NOMO-1 (cell line): ENCODE data around the gene CYP4F11.
"Not testable (repeated sequence)": the region's sequence is repeated elsewhere in the genome, so short reads cannot be mapped to it uniquely, and the experiment has no call there.

Source experiments
- DNase-seq, 2 experiments: peaks; one replicate each; lab custom pipeline; 2025; ENCODE audit not compliant: unreplicated experiment in 2 of 2; lab: John Stamatoyannopoulos, UW

CYP4F11 gene, protein sequence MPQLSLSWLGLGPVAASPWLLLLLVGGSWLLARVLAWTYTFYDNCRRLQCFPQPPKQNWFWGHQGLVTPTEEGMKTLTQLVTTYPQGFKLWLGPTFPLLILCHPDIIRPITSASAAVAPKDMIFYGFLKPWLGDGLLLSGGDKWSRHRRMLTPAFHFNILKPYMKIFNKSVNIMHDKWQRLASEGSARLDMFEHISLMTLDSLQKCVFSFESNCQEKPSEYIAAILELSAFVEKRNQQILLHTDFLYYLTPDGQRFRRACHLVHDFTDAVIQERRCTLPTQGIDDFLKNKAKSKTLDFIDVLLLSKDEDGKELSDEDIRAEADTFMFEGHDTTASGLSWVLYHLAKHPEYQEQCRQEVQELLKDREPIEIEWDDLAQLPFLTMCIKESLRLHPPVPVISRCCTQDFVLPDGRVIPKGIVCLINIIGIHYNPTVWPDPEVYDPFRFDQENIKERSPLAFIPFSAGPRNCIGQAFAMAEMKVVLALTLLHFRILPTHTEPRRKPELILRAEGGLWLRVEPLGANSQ

DNA sequence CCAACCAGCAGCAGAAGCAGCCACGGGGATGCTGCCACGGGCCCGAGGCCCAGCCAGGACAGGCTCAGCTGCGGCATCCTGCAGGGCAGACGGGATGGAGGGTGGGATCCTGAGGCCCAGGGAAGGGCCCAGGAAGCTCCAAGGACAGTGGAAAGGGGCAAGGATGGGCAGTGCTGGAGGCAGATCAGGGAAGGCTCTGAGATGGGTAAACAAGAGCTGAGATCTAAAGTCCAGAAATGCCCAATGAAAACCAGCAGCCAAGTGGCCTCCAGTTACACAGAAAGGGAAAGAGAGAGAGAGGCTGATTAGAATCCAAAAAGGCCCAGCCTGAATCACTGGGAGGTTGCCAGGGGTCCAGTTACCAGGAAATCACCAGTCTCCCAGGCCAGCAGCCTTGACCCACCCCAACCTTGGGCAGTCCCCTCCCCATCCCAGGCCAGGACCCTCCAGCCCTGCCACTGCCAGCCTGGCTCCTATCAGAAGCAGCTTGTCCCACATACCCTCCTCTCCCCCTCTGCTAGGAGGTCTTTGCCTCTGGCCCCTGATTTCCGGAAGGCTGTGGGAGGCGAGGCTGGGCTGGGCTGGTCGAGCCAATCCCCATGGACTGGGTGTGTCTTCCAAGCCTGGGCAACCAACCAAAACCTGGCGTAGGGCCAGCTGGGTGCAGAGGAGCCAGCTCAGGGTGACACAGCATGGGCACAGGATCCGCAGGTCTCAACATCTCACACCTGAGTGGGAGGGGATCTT is at the start of gene CYP4F11:
Gene CYP4F11 (minus strand): TSS at position 198 of the 747 bp plus-strand sequence. CDS start 121 bp downstream, at position 77.
- no peak for DNase-seq

DNA sequence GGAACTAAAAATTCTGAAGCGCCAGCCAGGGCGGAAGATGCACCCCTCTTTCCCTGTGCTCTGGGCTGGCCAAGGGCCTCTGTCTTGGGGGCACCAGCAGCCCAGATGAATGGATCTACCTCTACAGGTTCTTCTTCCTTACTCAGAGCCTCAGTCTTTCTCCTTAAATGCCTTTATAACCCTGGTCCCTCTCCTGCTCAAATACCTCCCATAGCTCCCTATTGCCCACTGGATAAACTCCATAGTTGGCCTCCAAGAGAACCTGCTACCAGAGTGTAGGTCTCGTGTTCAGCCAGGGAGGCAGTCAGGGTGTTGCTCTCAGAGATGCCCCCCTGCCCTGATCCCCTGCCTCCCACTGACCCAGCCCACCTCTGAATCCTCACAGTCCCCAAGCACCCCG is 45.0 kb upstream of the CYP4F11 start:
- DNase-seq = no peak

DNA sequence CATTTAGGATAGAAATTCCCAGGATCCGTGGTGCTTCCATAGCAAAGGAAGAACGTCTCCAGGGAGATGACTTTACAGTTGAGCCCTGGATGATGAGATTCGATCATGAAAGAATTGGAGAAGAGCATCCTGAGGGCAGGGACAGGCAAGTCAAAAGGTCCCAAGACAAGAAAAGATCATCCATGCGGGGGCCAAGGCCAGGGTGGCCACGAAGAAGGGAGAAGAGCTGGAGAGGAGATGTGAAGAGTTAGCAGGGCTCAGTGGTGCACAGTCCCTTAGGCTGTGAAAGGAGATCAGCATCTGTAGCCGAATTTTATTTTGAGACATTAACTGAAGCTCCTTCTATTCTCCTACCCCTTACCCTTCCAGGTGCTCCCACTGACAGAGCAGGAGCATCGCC is 43.4 kb upstream of the CYP4F11 start:
- no peak for DNase-seq

DNA sequence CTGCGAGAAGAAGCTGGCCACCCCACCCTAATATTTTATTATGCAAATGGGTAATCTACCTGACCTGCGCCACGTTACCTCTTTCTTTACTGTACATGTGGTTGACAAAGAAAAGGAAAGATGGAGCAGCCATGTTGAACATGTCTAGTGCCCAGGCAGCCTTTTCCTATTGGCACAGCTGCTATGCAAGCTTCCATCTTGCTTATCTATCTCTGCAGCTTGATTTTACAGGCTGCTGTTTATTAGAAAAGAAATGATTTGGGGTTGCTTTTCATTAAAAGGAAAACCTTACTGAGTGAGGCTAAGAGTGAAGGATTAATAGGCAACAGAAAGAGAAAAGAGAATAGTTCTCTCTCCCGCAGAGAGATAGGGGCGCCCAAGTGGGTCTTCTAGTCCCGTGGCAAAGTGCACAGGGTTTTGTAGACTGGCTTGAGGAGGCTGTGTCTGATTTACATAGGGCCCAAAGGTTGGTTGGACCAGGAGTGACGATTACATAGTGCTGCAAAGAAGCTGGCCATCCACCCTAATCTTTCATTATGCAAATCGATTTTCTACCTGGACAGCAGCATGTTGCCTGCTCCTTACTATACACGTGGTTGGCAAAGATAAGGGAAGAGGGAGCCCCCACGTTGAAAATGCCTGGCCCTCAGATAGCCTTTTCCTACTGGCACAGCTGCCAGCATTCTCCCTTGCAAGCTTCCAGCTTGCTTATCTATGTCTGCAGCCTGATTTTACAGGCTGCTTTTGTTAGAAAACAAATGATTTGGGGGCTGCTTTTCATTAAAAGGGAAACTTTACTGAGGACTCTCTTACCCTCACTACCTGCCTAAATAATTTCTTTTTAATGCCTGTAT is 42.7 kb upstream of the CYP4F11 start:
- DNase-seq = no peak

DNA sequence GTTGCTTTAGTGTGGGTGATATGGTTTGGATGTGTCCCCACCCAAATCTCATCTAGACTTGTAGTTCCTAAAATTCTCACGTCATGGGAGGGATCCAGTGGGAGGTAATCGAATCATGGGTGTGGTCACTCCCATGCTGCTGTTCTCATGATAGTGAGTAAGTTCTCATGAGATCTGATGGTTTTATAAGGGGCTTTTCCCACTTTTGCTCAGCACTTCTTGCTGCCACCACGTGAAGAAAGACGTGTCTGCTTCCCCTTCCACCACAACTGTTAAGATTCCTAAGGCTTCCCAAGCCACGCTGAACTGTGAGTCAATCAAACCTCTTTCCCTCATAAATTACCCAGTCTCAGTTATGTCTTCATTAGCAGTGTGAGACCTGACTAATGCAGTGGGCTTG is 40.5 kb upstream of the CYP4F11 start:
- DNase-seq = no peak

DNA sequence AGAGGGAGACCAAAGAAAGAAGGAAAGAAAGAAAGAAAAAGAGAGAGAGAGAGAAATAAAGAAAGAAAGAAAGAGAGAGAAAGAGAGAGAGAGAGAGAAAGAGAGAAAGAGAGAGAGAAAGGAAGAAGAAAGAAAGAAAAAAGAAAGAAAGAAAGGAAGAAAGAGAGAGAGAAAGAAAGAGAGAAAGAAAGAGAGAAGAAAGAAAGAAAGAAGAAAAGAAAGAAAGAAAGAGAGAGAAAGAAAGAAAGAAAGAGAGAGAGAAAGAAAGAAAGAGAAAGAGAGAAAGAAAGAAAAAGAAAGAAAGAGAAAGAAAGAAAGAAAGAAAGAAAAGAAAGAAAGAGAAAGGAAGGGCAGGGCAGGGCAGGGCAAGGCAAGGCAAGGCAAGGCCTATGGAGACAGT is 37.7 kb upstream of the CYP4F11 start:
- DNase-seq = not testable (repeated sequence)

DNA sequence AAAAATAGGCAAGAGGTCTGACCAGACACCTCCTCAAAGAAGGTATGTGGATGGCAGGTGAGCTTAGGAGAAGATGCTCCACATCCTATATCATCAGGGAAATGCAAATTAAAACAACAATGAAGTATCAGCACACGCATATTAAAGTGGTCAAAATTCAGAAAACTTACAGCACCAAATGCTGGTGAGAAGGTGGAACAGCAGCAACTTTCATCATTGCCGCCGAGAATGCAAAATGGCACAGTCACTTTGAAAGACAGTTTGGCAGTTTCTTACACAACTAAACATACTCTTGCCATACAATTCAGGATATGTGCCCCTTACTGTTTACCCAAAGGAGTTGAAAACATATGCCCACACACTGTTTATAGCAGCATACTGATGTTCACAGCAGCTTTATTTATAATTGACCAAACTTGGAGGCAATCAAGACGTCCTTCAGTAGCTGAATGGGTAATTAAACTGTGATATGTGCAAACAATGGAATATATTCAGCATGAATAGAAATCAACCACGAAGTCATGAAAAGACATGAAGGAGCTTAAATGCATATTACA is 37.0 kb upstream of the CYP4F11 start:
- DNase-seq = peak; percentile 55 to 78

DNA sequence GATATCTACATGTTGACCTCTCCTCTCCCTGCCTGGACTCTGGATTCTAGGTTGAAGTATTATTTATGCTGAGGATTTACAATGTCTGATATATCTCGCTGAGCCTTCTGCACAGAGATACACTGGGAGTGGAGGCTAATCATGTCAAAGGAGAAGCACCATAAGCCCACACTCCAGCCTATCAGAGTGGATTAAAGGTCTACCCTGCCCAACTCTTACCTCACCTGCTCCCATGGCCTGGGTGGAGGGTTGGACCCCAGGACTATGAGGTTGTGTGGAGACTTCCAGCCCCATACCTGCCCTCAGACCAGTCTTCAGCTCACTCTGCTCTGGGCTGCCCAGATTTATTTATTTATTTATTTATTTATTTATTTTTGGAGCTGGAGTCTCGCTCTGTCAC is 29.9 kb upstream of the CYP4F11 start:
- no peak for DNase-seq

DNA sequence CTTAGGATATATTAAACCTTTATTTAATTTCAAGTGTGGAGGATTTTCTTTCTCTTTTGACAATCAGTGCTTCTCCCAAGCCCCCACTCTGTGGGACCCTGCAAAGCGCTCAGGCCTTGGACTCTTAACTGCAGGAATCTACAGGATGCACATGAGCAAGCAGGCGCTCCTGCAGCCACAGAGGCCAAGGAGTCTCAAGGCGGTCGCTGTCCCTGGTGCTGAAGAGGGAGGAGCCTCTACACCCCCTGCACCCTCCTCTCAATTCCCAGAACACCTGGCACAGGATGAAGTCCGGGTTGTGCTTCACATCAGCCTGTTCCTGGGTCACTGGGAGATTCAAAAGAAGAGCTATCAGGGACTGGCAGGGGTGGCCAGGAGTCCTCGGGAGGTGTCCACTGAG is 28.0 kb upstream of the CYP4F11 start:
- no peak for DNase-seq

DNA sequence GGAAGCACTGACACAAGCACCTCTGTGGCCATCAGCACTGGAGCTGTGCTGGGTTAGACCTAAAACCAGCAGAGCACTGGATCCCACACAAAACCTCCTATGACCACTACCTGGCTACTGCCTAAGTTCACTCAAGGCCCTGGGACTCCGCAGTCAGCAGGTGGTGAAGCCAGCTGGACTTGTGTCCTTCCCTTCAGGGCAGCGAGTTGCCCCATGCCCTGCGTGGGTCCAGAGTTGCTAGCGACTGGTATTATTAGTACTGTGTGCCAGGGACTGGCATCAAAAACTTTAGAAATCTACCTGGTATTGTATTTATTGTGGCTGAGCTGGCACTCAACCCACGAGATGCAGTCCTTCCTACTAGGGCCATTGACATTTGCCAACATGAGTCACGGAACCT is 20.5 kb upstream of the CYP4F11 start:
- no peak for DNase-seq

DNA sequence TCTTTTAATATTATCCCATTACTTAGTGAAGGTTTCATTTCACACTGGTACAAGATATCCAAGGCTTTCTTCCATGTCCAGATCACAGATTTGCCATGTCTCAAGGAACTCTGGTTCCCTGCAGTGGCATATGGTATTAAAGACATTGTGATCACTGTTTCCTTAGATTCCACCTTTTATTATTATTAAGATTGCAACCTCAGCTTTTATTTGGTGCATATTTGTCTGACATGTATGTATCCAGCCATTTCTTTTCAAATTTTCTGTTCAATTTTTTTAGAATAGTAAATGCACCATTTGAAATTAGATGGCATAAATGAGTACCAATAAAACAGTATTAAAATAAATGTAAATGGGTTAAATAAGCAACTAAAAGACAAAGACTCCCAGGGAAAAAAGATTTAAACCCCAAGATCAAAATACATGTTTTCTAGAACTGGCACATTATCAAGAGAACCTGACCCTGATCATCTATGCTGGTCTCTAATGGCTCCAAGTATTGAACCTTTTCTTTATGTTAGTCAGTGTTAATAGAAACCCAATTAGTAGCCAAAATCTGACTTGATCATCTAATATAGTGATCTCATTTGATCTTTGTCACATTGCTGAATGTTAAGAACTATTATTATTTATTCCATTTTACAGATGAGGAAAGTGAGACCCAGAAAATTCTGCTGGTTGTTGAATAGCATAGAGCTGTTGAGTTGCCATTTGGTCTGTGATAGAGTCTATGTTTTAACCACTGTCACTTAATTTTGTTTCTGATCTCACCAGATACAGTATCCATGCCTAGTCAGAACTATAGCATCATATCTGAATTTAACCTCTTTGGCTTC is 14.1 kb upstream of the CYP4F11 start, which contains the start of gene OR10H4:
Gene OR10H4 (plus strand): TSS at position 786 of the 836 bp plus-strand sequence. CDS start 0 bp downstream, at position 786.
- no peak for DNase-seq

DNA sequence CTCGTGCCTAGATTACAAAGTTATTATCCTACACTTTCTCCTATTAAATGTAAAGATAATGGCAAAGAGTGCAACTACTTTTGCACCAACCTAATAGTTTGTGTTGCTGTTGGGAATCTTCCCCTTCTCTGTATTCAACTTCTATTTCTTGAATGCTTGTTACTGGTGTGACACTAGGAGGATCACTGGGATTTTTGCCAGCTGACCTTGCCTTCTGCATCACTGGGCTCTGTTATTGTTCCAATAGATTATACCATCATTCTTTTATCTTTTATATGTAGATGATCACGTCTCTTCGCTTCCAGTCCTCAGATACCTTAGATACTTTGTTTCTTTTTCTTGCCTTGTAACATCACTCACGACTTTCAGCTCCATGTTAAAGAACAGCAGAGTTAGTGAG is 11.0 kb upstream of the CYP4F11 start:
- no peak for DNase-seq

DNA sequence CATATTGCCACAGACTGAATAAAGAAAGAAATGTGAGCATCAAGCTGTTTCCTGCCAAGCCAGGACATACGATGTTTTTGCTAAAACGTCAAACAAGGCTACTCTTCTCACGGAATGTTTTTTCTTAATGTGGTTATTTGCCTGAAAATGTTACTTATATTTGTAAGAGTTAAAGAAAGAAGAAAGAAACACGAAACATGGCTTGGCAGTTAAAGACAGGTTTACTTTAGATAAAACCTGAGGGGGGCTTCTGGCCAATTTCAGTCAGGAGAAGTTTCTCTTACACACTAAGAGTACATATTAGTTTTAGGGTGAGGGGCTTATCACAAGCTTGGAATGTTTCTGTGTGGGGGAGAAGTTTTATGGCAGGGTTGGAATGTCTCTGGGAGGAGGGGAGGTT is 10.1 kb upstream of the CYP4F11 start:
- DNase-seq = no peak

DNA sequence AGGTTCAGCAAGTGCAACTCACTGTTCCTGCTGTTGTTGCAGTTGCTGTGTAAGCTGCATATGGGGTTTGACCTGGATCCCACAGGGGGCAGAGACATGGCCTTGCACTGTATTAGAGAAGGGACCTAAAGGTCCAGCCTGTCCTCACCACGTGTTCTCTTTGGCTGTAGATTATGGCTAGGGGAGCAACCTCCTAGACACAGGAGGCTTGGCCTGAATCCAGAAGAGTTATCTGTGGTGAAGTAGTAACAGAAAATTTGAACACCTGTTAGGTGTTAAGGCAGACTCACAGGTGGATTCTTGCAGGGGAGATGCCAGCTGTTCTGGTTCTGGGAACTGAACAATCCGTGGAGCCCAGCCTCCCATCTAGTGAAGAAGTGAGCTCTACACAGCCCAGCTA is 3.4 kb upstream of the CYP4F11 start:
- no peak for DNase-seq

DNA sequence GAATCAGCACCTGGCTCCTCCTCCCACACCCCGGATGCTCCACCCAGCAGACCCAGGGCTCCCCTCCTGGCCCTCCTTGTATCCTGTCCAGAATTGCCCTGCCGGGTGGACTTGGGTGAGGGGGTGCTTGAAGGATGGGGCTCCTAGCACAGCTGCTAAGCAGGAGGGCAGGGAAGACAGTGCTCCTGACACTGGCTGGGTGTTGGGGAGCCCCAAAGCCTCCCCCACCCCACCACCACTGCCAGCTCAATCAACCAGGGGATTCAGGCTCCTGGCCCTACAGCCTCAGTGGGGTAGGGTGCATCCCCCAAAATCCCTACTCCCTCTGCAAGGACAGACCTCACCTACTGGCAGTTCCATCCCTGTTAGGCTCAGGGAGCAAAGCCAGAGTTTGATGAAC is 2.6 kb upstream of the CYP4F11 start:
- DNase-seq = no peak

DNA sequence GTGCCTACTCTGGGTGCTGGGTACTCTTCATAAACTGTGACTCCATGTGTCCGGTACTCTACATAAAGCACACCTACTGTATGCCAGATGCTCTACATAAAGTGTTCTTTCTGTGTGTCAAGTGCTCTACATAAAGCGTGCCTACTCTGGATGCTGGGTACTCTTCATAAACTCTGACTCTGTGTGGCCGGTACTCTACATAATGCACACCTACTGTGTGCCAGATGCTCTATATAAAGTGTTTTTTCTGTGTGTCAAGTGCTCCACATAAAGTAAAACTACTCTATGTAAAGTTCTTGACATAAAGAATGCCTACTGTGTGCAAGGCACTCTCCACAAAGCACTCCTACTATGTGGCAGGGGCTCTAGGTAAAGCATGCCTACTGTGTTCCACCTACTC is 1.8 kb upstream of the CYP4F11 start:
- no peak for DNase-seq

DNA sequence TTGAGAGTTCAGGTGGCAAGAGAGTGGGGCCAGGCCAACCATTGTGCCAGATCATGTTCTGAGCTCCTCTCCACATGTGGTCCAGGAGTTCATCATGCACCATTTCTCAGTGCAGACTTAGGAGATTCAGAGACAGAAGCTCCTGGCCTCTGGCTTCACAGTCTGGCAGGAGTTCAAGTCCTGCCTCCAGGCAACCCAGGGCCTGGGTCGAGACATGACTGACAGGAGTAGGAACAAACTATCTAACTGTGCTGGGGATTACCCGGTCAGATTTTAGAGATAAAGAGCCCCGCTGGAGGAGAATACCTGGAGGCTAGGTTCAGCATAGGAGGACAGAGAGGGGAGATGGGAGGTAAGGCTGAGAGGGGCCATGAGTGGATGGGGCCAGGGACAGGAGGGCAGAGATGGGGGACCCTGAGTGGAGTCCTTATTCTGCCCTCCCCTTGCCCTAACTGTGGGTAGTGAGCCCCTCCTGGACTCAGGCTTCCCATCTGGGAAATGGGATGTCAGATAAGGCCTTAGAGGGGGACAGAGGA is 906 bp upstream of the CYP4F11 start:
- DNase-seq = no peak

DNA sequence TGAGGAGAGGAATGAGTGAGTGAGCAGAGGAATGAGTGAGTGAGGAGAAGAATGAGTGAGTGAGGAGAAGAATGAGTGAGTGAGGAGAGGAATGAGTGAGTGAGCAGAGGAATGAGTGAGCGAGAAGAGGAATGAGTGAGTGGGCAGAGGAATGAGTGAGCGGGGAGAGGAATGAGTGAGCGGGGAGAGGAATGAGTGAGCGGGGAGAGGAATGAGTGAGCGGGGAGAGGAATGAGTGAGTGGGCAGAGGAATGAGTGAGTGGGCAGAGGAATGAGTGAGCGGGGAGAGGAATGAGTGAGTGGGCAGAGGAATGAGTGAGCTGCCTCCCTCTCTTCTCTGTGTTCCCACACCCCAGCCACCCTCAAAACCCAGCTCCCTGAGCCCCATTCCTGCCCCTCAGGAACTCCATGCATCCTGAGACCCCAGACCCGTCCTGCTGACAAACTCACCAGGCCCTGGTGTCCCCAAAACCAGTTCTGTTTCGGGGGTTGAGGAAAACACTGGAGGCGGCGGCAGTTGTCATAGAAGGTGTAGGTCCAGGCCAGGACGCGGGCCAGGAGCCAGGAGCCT is 483 bp downstream of the CYP4F11 start:
- DNase-seq = not testable (repeated sequence)

DNA sequence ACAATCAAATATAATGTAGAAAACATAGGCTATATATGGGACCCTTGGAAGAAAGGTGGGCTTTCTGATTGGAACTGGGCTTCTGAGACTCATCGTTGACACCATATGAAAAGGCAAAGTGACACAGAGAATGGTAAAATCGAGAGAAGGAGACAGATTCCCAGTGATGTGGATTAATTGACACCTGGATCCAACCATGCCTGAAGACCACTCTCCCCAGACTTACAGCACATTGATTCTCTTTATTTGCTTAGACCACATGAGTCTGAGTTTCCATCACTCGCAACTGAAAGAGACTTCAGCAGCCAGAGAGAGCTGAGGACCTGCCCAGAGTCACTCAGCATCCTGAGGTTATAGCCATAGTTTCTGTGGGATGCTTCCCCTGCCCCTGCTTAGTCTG is 6.0 kb downstream of the CYP4F11 start:
- no peak for DNase-seq
